ENCODE results near the gene TTLL8. TPM values are rescaled to one million over a fixed set of nuclear protein-coding genes. Genes with fewer than 3 reads are reported as not detected.

TTLL8 gene
- total RNA-seq, 2 donors from 2014 or later: 0.20 TPM; not detected in 1

DNA sequence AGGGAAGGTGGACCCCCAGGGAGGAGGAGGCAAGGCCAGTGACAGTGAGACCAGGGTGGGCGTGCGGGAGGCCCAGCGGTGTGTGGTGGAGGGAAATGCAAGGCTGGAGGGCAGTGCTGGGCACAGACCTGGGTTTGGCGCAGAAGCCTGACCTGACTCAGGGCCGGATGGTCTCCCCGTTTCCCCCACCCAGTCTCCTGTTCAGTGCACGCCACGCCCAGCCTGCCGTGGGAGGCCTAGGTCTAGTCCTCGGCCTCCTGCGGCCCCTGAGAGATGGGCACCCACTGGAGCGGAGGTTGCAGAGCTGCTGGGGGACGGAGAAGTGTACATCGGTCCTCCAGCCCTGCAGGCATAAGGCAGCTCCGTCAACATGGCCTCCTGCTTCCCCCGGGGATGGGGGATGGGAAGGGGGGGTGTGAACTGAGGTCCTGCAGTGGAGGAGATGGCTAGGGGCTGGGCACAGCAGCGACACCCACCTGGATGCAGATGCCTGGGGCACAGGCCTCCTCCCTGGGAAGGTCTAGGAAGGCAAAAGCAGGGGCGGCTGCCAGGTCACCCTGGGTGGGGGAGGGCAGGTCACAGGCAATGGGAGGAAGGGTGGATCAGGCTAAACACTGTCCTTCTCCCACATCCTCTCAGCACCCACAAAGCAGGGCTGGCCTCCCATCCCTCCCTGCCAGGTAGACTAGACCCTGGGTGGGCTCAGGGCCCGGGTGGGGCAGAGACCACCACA lies 61.4 kb downstream of the TTLL8 start:
- TF ChIP-seq, protein P1, sequence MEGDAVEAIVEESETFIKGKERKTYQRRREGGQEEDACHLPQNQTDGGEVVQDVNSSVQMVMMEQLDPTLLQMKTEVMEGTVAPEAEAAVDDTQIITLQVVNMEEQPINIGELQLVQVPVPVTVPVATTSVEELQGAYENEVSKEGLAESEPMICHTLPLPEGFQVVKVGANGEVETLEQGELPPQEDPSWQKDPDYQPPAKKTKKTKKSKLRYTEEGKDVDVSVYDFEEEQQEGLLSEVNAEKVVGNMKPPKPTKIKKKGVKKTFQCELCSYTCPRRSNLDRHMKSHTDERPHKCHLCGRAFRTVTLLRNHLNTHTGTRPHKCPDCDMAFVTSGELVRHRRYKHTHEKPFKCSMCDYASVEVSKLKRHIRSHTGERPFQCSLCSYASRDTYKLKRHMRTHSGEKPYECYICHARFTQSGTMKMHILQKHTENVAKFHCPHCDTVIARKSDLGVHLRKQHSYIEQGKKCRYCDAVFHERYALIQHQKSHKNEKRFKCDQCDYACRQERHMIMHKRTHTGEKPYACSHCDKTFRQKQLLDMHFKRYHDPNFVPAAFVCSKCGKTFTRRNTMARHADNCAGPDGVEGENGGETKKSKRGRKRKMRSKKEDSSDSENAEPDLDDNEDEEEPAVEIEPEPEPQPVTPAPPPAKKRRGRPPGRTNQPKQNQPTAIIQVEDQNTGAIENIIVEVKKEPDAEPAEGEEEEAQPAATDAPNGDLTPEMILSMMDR (conservative IDR thresholded peaks at IDR 0.05): no peak
- Histone ChIP-seq H3K27ac (ENCODE audit: low read depth, low read length) (no peak overlapping the region), H3K36me3 (ENCODE audit: control insufficient read depth, insufficient read depth, low read length) (no peaks in the 10 kb centered on the region), H3K9me3 (ENCODE audit: control insufficient read depth, low read length) (no peaks in the 10 kb centered on the region), H3K27me3 (ENCODE audit: control insufficient read depth, insufficient read depth, low read length, poor library complexity, severe bottlenecking) (peaks cover 19% of the 10 kb centered on the region), H3K4me3 (ENCODE audit: low read length) (no peak overlapping the region), H3K9ac (ENCODE audit: extremely low read depth, low read length, poor library complexity, severe bottlenecking) (no peak overlapping the region), H3K4me1 (ENCODE audit: control insufficient read depth, insufficient read depth, low read length) (no peaks in the 10 kb centered on the region)
- Mint-ChIP-seq H3K4me3 (no peak overlapping the region), H3K4me1 (no peaks in the 10 kb centered on the region), H3K9me3 (peaks cover 7% of the 10 kb centered on the region), H3K27ac (no peak overlapping the region), H3K27me3 (ENCODE audit: insufficient read depth) (peaks cover 35% of the 10 kb centered on the region), H3K36me3 (ENCODE audit: low read depth) (no peaks in the 10 kb centered on the region)
- 75 to 82% methylated on average over 4 to 18 of the region's 19 CpGs for WGBS, 2 experiments (ENCODE audit: insufficient coverage in 1 of 2, insufficient read length in 1 of 2)
- DNase-seq: no peak

GRCh38 chr22:49996119-49996517 lies 62.0 kb downstream of the TTLL8 start:
- H3K27me3 Mint-ChIP-seq (ENCODE audit: insufficient read depth): peaks cover 33% of the 10 kb centered on the region
- Histone ChIP-seq H3K4me1 (ENCODE audit: control insufficient read depth, insufficient read depth, low read length) (no peaks in the 10 kb centered on the region), H3K36me3 (ENCODE audit: control insufficient read depth, insufficient read depth, low read length) (no peaks in the 10 kb centered on the region), H3K27me3 (ENCODE audit: control insufficient read depth, insufficient read depth, low read length, poor library complexity, severe bottlenecking) (peaks cover 13% of the 10 kb centered on the region), H3K27ac (ENCODE audit: low read depth, low read length) (no peak overlapping the region), H3K9me3 (ENCODE audit: control insufficient read depth, low read length) (peaks cover 3% of the 10 kb centered on the region), H3K4me3 (ENCODE audit: low read length) (no peak overlapping the region), H3K9ac (ENCODE audit: extremely low read depth, low read length, poor library complexity, severe bottlenecking) (no peak overlapping the region)
- WGBS, 2 experiments (ENCODE audit: insufficient coverage in 1 of 2, insufficient read length in 1 of 2): 88 to 93% methylated on average over 3 to 4 of the region's 4 CpGs
- no peak for DNase-seq
- H3K4me3 Mint-ChIP-seq: no peak overlapping the region
- peaks cover 10% of the 10 kb centered on the region for H3K9me3 Mint-ChIP-seq
- no peaks in the 10 kb centered on the region for H3K36me3 Mint-ChIP-seq (ENCODE audit: low read depth)
- H3K4me1 Mint-ChIP-seq: no peaks in the 10 kb centered on the region
- TF ChIP-seq, protein P1 (conservative IDR thresholded peaks at IDR 0.05): no peak
- H3K27ac Mint-ChIP-seq: no peak overlapping the region

DNA sequence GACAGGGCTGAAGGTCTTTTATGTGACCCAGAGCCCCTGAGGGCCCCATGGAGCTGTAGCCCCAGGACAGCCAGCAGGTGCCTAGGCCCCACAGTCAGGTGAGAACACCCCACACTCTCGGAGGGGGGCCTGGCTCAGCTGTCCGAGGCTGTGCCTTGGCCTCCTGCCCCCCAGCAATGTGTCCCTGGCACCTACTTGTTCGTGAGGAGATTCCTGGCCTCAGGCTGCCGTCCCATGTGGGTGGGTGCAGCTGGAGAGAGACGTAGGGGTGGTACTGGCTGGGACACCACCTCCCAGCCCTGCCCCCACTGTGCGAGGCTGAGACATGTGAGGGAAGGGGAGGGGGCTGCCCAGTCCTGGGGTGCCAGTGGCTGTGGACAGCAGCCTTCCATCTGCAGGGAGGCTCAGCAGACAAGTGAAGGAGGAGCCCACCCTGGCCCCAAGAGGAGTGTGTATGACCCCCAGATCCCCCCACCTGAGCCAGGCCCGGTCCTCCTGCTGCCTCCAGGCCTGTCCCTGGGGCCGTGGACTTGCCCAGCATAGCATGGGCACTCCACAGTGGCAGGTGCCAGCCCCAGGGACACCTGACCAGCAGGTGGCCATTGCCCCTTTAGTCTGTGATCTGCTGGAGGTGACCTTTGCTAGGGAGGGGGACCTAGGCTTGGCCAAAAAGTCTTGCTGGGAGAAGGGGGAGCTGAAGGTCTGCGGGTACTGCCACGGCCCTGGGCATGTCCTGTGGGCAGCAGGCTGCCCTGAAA lies 62.6 kb downstream of the TTLL8 start:
- Mint-ChIP-seq H3K36me3 (ENCODE audit: low read depth) (no peaks in the 10 kb centered on the region), H3K27ac (no peak overlapping the region), H3K27me3 (ENCODE audit: insufficient read depth) (peaks cover 30% of the 10 kb centered on the region), H3K9me3 (peaks cover 14% of the 10 kb centered on the region), H3K4me3 (no peak overlapping the region), H3K4me1 (no peaks in the 10 kb centered on the region)
- 87 to 89% methylated on average over 5 to 10 of the region's 10 CpGs for WGBS, 2 experiments (ENCODE audit: insufficient coverage in 1 of 2, insufficient read length in 1 of 2)
- Histone ChIP-seq H3K27ac (ENCODE audit: low read depth, low read length) (no peak overlapping the region), H3K9me3 (ENCODE audit: control insufficient read depth, low read length) (peaks cover 8% of the 10 kb centered on the region), H3K36me3 (ENCODE audit: control insufficient read depth, insufficient read depth, low read length) (no peaks in the 10 kb centered on the region), H3K9ac (ENCODE audit: extremely low read depth, low read length, poor library complexity, severe bottlenecking) (no peak overlapping the region), H3K27me3 (ENCODE audit: control insufficient read depth, insufficient read depth, low read length, poor library complexity, severe bottlenecking) (peaks cover 9% of the 10 kb centered on the region), H3K4me3 (ENCODE audit: low read length) (no peak overlapping the region), H3K4me1 (ENCODE audit: control insufficient read depth, insufficient read depth, low read length) (no peaks in the 10 kb centered on the region)
- no peak for DNase-seq
- TF ChIP-seq, protein P1 (conservative IDR thresholded peaks at IDR 0.05): no peak

Measured in endodermal cell (in vitro differentiated cells).